Bronchial epithelial cell (primary cell): Measurements from ENCODE around the gene NPR3. TPM values are rescaled to one million over a fixed set of nuclear protein-coding genes. Genes with fewer than 3 reads are reported as not detected.

Experiments used
- DNase-seq: peaks from one replicate; pipeline ENCODE4 v3.0.0-alpha.2; 2010; ENCODE audit warnings: low read depth
- FAIRE-seq: peaks from 2 replicates; lab custom pipeline; 2011; peaks lifted over from hg19 to GRCh38; lab: Jason Lieb, UNC
- H3K27me3 ChIP-seq: 2 replicates; pipeline ENCODE4 v1.5.1; 2011; ENCODE audit warnings: low read length; ENCODE audit not compliant: control insufficient read depth, insufficient read depth
- H3K36me3 ChIP-seq: 2 replicates; pipeline ENCODE4 v1.5.1; 2011; ENCODE audit warnings: low read length; ENCODE audit not compliant: control insufficient read depth, insufficient read depth
- H3K4me3 ChIP-seq: 2 replicates; pipeline ENCODE4 v1.5.1; 2011; ENCODE audit warnings: mild to moderate bottlenecking, low read depth, low read length, control low read depth
- total RNA-seq: library from RNA; depleted of rRNA; stranded (reverse); fragments of >200 nt; gene quantifications from 2 replicates; pipeline ENCODE4 v1.2.1, GENCODE V29; 2014
- TF ChIP-seq, protein P1 (sequence below): IDR thresholded peaks from 2 replicates; pipeline ENCODE4 v1.5.1; 2011; ENCODE audit warnings: mild to moderate bottlenecking, moderate library complexity, low read length, control low read depth, inconsistent platforms; ENCODE audit not compliant: insufficient read depth, severe bottlenecking

NPR3 gene
- total RNA-seq, 1 donor from 2014 or later, result 17.1 TPM

DNA sequence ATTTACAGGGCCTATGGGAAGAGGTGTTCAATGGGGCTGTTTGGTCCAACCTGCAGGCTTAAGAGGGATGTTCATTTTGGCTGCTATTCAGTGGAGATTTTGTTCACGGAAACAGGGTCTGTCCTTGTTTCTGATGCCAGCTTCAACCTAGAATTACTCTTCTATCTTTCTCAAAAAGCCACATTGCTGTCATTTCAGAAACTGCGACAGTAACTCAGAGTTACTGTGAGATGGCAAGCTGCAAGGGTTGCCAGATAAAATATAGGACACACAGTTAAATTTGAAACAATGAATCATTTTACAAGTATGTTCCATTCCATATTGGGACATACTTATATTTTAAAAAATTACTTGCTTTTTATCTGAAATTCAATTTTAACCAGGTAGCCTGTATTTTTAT, 128.0 kb downstream of the NPR3 start:
- DNase-seq, result no peak
- TF ChIP-seq, protein P1, sequence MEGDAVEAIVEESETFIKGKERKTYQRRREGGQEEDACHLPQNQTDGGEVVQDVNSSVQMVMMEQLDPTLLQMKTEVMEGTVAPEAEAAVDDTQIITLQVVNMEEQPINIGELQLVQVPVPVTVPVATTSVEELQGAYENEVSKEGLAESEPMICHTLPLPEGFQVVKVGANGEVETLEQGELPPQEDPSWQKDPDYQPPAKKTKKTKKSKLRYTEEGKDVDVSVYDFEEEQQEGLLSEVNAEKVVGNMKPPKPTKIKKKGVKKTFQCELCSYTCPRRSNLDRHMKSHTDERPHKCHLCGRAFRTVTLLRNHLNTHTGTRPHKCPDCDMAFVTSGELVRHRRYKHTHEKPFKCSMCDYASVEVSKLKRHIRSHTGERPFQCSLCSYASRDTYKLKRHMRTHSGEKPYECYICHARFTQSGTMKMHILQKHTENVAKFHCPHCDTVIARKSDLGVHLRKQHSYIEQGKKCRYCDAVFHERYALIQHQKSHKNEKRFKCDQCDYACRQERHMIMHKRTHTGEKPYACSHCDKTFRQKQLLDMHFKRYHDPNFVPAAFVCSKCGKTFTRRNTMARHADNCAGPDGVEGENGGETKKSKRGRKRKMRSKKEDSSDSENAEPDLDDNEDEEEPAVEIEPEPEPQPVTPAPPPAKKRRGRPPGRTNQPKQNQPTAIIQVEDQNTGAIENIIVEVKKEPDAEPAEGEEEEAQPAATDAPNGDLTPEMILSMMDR, result no peak
- no peak for FAIRE-seq

DNA sequence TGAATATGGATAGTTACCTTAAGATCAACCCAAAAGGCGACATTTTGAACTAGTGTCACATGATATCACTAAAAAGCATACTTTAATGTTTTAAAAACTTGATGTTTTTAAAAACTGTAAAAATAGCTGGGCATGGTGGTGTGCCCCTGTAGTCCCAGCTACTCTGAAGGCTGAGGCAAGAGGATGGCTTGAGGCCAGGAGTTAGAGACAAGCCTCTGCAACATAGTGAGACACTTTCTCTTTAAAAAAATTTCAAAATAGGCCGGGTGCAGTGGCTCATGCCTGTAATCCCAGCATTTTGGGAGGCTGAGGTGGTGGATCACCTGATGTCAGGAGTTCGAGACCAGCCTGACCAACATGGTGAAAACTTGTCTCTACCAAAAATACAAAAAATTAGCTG, 129.5 kb downstream of the NPR3 start:
- DNase-seq (no peak), FAIRE-seq (no peak)
- Histone ChIP-seq H3K4me3 (no peak overlapping the region), H3K27me3 (no peaks in the 10 kb centered on the region), H3K36me3 (no peaks in the 10 kb centered on the region)
- TF ChIP-seq, protein P1, result no peak

More for the DNA sequence above, 128.0 kb downstream of the NPR3 start:
- no peaks in the 10 kb centered on the region for H3K27me3 ChIP-seq
- H3K36me3 ChIP-seq, result no peaks in the 10 kb centered on the region
- H3K4me3 ChIP-seq, result no peak overlapping the region

Other genes with a start within 250 kb of the NPR3 start
- gene SUB1, start 125.8 kb upstream of the NPR3 start, total RNA-seq, result 103 and 128 TPM in 2 replicates